ENCODE data around the gene MEX3A.
A peak's percentile ranks its signal among the peaks of the same experiment; 100 is the strongest.
"Not testable (repeated sequence)": the region's sequence is repeated elsewhere in the genome, so short reads cannot be mapped to it uniquely, and the experiment has no call there.

The MEX3A gene

DNA sequence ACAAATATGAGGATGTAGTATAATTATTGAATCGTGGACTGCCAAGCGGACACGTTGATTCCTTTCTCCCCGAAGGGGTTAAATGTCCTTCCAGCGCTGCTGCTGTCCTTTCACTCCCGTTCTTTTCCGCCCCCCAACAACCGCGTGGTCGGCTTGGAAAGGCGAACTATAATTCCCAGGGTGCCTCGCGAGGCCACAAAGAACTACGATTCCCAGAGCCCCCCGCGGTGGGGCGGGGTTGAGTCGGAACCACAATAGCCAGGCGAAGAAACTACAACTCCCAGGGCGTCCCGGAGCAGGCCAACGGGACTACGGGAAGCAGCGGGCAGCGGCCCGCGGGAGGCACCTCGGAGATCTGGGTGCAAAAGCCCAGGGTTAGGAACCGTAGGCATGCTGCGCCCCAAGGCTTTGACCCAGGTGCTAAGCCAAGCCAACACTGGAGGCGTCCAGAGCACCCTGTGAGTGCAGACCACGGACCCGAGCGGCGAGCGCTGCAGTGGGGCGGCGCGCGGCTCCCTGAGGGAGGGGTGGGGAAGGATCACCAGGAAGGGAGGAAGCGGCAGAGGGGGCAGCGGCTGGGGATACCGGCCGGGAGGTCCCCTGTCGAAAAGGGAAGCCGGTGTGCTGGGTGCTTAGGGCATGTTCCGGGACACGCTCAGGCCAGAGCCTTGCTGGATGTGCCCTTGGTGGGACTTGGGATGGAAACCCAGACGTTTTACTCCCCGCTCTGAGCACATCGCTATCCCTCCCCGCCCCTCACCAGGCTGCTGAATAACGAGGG lies 27.6 kb downstream of the MEX3A start, which contains the start of gene LAMTOR2:
Gene LAMTOR2, plus strand, starts transcription at position 283 of the 781 bp plus-strand sequence. Its CDS starts 108 bp downstream, at position 391.
- peak; percentile 98 to 99 for DNase-seq

DNA sequence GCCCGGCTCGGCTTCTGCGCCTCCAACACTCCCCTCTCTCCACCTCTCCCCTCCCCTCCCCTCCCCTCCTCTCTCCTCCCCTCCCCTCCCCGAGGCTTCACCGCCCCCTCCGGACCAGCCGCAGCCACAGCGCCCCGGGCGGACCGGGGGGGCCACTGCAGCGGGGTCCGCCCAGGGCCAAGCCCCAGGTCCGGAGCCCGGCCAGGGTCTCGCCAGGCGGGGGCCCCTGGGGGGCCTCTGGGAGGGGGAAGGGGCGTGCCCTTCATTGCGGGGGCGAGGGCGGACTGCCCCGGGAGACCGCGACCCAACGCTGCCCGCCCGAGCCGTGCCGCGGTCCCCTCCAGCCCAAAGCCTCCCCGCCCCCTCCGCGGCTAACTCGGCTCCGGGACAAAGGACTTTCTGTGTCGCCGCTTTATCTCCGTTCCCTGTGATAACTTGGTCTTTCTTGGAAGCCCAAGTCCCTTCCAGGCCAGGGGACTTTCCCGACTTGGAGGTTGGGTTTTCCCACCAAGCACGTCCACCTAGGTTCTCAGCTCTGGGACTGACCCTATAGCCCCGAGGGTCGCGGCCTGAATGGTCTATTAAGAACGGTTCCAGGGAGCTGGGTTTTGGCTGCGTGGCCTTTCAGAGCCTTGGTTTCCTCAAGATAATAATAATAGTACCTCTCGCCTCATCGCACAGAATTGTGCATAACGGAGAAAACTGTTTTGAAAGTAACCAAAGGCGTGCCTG lies 28.3 kb downstream of the MEX3A start, which contains the start of gene UBQLN4:
Gene UBQLN4, minus strand, starts transcription at position 31 of the 732 bp plus-strand sequence. CDS start 97 bp downstream, outside the sequence.
- DNase-seq = peak; percentile 56 to 76

DNA sequence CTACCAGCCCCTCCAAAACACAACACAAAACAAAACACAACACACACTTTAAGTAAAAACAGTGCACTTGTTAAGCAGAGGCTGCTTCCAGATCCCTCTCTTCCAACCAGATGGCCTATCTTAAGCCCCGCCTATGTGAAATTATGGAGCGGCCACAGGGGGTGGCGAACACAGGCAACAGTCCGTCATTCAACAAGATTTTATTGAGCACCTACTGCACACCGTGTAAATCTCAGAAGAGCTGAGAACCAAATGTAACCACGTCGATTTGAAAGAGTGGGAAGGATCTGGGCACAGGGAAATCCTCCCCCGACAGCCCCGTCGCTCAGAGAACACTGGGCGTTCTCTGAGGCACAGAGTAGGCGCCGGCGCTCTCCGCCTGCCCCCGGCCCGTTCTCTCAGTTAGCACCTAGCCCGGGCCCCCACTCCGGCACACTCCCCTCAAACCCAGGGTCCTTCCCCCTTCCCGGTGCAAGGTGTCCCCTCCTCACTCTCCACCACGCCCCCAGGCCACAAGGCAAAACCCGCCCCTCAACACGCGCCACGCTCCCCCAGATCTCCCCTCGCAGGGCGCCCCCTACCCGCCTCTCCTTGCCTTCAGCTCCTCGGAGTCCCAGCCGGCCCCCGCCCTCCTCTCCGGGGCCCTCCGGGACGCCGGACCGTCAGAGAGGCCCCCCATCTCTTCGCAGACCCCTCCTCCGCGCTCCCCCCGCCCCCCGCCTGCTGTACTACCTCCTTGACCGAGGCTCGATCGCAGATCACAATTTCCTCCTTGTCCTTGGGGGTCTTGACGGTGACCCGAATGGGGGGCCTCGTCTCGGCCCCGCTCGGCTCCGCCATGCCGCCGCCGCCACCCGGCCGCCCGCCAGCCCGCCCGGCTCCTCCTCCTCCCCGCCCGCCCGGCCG lies 29.1 kb downstream of the MEX3A start:
- peak; percentile 67 to 75 for DNase-seq

DNA sequence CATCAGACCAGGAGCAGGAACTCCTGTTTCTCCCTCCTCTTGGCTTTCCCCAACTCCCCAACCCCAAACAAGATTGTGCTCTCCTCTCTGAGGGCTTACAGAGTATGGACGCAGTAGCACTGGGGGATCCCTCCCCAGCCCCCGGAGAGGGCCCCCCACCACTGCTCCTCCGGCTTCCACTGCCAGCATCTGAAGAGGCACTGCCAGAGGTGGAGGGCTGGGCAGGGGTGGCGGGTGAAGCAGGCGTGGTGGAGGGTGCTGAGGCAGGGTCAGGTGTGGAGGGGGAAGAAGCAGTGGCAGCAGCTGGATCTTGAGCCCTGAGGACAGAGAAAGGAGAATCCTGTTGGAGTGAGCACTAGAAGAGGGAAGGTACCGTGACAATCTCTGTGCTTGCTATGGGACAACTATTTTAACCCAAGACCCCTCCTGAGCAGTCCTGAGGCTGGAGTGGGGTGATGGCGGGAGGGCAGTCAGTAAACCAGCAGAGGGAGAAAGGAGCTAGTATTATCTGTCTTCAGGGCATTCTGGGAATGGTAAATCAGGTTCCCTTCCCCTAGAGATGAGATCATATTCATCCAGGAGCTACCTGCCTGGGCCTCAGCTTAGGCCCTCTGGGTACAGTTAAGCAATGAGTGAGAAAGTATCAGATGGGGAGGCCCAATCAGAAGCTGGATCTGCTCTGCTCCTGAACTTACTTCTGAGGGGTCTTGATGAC lies 31.1 kb downstream of the MEX3A start:
- no peak for DNase-seq

DNA sequence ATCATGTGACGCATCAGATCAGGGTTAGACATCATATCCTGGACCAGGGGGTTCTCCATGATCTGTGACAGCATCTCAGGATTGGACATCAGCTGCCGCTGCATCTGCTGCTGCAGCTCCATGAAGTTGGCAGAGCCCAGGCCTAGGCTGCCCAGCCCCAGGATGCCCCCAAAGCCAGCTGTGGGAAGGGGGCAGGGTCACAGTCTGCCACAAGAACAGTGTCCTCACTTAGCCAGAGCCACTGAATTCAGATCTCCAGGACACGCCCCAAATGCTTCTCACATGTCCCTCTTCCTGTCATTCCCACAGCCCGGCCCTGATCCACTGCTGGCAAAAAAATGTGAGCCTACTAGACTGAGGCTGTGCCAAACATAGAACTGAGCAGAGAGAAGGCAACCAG lies 31.9 kb downstream of the MEX3A start:
- DNase-seq = no peak

DNA sequence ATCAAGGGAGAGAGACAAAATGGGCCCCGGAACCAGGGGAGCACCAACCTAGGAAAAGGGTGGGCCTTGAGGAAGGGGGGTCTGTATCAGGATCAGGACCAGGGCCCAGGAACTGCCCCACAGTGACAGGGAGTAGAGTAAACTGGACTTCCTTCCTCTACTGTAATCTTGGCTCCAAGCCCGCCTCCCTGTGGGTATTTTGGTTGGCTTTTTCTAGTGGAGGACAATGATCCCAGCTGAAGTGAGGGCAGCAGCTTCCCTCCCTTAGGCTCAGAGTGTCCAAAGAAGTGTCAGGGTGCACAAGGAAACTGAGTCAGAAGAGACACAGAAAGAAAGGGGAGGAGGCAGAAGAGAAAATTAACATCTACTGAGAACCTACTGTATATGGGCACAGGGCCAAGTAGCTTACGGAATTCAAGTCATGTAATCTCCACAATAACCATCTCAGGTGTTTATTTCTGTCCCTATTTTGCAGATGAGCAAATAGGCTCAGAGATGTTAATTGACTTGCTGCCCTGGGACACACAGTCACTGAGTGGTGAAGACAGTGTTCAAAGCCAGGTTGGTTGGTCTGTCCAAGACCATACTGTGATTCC lies 33.5 kb downstream of the MEX3A start:
- no peak for DNase-seq

DNA sequence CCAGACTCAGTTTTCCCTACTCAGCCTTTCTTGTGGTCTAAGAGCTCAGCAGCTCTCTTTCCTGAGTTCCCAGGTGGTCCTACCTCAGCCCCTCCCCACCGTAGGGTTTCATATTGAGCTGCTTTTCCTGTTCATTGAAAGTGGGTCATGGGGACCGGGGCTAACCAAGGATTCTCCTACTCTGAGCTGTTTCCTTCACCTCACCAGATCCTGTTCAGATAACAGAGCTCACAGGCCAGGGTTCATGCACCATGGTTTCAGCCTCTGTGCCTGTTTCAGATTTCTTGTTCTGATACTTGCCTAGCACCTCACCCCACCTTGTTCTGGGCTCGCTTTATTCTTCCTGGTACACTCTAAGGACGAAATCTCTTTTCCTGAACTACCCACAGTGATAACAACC lies 37.2 kb downstream of the MEX3A start:
- no peak for DNase-seq

DNA sequence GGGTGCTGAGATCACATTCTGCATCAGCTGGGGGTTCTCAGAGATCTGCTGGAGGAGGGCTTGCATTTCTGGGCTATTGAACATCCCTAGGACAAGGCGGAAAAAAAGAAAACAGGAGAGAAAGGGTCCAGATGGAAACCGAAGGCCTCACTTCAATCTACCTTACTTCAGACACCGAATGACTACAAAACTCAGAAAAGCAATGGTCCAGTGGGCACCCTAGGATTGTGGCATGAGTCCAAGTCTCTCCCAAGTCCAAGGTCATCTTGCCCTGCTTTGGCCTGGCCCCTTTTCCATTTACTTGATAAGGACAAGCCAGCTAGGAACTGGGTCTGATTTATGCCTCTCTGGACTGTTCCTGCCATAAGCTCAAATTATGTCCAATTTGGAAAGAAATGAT lies 39.4 kb downstream of the MEX3A start:
- no peak for DNase-seq

DNA sequence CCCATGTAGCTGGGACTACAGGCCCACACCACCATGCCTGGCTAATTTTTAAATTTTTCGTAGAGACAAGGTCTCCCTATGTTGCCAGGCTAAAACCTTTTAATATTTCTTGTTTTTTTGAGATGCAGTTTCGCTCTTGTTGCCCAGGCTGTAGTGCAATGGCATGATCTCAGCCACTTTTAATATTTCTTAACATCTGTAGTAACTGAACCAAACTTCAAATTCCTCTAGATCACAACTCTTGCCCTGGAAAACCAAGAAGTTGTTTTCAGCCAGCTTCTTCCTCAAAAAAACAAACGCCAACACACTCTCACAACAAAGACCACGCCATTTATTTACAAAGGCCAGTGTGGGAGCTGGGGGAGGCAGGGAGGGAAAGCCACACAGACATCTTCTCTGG lies 47.3 kb downstream of the MEX3A start:
- not testable (repeated sequence) for DNase-seq

DNA sequence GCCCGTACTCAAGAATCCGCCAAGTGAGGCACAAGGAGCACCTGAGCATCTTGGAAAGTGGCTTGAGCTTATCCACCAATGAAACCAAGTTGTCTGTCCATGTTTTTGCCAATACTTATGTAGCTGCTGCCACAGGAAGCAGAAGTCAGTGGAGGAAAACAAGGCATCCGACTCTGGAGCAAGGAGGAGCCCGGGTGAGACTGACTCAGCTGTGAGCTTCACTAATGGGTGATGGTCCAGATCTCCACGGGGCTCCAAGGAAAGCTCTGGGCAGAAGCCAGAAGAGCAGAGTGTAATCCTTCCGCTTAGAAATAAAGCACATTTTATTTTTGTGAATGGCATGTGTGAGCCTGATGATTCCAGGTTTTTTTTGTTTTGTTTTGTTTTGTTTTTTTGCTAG lies 49.3 kb downstream of the MEX3A start:
- no peak for DNase-seq

DNA sequence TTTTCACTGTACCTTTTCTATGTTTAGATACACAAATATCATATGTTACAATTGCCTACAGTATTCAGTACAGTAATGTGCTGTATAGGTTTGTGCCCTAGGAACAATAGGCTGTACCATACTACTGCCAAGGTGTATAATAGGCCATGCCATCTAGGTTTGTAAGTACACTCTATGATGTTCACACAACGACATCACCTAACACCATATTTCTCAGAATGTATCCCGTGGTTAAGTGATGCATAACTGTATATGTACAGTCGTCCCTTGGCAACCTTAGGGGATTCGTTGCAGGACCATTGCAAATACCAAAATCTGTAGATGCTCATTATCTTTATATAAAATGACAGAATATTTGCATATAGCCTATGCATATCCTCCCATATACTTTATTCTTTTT lies 55.7 kb downstream of the MEX3A start:
- DNase-seq = no peak

DNA sequence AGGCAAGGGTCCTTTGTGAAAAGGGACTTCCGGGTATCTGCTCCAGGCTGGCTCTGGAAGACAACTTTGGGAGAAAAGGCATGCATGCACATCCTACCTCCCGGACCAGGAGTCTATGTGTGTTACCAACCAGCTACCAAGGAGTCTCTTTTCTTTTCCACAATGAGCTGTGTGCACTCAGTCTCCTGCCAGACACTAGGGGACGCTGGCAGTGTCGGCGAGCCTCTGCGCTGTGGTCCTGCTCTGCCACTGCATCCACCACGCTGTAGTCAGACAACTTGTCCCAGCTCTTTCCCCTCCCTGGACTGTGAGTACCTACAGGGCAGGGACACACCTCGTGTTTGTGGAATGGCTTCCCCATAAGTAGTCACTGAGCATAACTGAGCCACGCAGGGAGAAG lies 56.4 kb downstream of the MEX3A start:
- DNase-seq = peak; percentile 83 to 86

DNA sequence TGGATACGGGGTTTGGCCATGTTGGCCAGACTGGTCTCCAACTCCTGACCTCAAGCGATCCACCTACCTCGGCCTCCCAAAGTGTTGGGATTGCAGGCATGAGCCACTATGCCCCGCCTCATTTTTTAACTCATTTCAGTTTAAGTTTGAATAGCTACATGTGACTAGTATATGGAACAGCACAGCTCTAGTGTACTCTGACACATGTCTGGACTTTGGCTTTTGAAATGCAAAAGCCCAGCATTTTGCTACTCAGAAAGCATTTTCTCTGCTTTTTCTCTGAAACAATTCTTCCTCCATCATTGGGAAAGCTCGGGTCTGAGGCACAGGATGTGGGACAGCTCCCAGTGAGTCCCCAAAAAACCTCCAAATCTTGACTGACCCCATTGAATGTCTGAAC lies 57.5 kb downstream of the MEX3A start:
- no peak for DNase-seq
